HG03575 (cell line): ENCODE data around the gene GFPT2.

Source experiments
- ATAC-seq: cut with Tn5 transposase; IDR thresholded peaks from one replicate; pipeline ENCODE4 v1.9.1; 2021; ENCODE audit not compliant: unreplicated experiment, insufficient number of reproducible peaks, low FRiP score; ENCODE audit errors: extremely low read depth

Gene GFPT2

DNA sequence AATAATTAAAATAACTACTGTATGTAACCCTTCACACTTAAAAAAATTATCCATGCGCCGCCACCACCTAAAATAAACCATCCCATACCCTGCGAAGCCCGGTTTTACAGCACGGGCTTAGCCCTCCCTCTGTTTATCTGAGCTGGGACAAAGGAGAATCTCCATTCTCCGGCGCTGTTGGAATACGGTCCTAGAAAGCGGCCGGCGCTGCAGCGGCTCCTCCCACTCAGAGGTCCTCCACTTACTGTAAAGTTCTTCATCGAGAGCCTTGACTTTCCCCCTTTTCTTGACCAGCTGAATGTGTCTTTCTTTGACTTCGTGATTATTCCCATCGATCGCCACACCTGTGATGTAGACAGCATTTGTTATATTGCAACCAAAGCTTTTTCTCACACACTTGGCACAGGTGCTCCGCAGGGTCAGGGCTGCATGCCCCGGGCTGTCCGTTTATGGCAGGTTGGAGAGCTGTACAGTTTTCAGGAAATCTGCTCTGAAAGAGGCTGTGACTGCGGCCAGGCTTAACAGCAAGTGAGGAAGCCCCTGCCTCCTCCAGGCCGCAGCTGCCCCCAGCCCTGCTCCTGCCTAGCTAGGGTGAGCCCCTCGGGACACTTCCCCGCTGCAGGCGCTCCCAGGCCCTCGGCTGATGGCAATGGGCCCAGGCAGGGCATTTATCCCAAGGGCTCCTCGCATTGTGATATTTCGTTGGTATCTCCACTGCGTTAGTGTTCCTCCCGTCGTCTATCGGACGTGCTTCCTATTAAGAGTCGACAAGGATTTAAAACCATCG, 16.7 kb downstream of the GFPT2 start:
- ATAC-seq: no peak

DNA sequence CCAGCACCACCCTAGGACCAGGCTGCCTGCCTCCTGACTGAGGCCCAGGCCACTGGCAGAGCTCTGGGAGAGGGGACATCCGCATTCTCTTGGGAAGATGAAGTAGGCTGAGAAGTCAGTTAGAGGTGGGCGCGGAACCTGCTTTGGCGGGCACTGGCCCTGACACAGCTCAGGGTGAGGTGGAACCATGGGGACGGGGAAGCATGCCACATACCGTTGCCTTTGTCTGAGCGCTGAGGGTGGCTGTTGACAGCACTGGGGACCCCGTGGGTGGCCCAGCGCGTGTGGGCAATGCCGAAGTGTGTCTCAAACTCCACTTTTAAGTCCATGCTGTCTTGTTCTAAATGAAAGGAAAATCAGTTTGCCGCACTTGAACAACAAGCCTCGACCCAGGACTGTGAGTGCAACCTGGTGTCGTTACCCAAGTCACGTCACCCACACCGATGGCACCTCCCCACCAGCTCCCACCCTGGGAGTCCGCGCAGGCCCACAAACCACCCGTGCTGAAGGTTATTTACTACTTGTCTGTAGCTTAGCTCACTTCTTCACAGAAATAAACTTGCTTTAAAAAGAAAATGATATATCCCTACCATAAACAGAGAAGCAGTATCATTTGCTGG, 17.4 kb downstream of the GFPT2 start:
- ATAC-seq: no peak

DNA sequence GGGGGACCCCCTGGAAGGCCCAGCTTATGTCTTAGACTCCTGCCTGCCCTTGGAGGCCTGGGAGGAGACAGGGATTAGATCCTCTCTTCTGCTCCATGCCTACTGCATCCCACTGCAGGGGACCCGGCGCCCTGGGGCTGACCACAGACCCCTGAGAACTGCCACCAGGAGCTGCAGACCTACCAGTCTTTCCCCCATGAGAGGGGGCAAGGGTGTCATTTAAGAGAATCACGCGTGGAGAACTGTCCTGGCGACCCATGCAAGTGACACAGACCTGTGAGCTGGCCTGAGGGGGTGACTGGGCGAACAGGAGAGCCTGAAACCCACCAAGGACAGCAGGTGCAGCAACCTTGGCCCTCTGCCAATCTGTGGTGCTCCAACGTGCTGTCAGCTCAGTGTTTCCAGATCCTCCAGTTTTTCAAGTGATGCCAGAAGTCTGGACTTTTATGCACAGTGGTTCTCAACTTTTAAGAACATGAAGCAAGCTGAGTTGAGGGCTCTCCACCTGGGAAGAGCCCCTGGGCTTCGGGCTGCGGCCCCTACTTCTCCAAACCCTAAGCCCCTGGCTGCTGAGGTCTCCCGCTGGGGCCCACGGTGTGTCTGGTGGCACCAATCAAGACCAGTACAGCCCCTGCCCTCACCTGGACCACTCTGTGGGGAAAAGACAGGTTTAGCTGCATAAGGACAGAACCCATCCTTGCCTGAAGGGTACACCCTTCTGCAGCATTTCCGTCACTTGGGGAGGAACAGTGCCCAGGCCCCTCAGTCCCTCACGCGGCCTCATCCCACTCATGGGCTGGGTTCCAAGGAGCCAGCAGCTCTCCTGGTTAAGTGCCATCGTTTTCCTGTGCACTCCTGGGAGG, 18.2 kb downstream of the GFPT2 start:
- ATAC-seq: no peak

DNA sequence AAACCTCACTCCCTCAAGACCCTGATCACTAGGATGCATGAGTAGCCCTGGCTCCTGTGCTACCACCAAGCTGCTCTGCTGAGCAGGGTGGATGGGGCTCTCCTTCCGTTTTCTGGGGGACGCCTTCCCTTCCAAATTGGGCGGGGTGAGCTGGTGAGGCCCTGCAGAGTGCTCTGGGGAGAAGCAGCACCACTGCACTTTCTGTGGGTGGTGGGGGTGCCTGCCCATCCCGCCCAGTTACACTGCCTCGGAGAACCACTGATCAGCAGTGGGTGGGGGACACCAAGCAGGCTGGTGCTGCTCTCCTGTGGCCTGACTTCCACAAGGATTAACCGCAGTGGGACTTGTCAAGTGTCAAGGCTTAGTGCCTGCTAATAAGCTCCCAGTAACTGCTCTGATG, 19.0 kb downstream of the GFPT2 start:
- ATAC-seq: no peak

DNA sequence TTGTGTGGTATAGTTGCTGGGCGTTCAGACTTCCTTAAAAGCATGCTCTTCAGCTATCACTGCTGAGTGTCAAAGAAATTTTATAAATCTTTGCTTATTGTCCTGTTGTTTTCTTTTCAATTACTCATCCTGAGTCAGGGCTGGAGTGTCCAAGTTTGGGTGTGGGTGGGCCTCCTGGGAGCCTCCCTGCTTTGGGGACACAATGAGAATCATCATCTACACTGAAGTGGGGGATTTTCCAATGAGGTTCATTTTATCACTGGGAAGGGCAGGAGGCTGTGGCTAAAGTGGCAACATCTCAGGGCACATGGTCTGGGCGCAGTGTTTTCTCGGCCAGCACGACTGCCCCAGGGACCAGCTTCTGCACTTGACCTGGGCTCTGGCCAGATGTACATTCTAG, 19.5 kb downstream of the GFPT2 start:
- no peak for ATAC-seq

DNA sequence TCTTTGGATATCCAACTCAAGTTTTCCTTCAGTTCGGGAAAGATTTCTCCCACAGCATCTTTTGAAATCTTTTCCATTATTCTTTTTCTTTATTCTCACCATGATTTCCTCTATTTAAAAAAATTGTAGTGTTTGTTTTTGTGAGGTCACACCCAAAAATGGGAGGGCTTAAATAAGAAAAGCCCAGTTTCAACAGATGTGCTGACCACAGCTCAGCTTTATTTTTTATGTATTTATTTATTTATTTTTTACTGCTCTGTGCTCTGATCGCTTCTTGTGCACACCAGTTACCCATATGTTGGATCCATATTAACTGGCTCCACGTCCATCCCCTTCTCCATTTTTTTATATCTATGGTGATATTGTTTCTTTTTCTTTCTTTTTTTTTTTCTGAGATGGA, 20.3 kb downstream of the GFPT2 start:
- ATAC-seq: no peak

DNA sequence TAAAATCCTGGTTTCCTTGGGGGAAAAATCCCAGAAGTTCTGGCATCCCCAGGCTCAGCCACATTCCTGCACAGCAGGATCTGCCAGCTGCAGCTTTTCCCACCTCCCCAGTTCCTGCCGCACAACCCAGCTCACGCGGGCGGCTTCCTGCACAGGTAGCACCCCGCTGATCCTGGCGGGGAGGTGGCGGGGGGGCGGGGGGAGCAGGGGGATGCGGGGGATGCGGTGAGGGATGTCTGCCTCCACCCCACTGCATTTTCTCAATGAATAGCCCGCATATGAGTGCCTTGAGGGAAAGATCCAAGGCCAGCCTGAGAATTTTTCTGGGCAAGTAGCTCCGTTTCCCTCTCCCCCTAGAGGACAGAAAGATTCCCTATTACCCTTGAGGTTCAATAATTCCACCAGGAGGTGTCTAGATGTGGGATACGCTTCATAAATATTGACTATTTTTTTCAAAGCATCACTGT, 21.1 kb downstream of the GFPT2 start:
- no peak for ATAC-seq

DNA sequence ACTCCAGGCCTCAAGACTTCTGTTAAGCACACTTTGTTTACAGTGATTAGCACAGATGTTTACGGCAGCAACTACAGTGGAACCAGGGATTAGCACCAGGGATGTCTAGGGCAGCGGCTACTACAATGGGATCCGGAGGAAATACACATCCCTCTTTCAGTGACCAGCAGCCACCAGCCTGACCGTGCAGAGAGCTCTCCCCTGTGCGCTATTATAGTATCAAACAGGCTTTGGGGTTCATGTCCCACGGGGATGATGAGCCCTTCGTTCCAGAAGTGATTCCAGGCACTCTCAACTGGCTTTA, 21.5 kb downstream of the GFPT2 start:
- no peak for ATAC-seq

DNA sequence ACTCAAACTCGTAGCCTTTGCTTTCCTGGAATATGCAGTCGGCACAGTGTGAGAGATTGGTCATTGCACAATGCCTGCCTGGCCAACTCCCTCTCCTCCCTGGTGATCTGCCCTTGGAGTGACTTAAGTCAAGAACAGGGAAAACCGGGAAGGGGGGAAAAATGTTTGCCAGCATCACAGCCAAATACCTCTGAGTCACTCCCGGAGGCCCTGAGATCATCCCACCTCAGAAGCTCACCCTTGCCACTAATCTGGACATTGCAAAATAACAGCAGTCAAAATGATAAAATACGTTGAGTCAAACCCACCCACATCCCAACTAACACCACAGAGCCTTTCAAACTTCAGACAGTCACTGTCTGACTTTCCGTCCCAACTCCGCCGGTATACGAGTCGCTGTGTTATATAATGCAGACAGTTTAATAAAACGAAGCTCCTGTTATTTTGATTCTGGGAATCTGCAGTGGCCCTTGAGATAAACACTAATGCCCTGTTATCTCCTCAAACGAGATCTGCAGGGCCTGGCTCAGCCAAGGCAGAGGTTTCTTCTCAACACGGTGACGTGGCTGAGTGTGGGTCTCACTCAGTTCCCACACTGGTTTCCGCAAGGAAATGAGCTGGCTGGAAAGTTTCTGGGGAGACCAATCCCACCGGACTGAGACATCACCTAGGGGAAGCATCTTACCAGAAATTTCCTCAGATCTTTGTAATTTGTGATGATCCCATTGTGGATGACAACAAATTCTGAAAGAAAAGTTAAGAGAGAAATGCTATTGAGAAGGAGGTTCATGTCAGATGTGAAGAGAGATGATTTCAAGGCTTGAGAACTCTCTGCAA, 22.1 kb downstream of the GFPT2 start:
- no peak for ATAC-seq

DNA sequence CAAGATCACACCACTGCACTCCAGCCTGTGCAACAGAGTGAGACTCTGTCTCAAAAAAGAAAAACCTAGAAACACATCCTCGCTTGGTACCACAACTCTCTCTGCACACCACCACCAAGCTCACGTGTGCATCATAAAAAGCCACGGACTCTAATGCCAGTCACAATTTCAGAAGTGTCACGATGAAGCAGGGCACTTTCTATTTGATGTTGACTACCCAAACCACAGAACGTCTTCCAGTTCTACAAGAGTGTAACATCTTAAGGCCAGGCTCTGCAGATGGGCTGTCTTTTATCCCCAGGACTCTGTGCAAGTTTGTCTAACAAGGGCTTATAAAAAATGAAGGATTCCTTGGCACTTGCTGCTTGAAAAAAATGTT, 22.9 kb downstream of the GFPT2 start:
- ATAC-seq: no peak

DNA sequence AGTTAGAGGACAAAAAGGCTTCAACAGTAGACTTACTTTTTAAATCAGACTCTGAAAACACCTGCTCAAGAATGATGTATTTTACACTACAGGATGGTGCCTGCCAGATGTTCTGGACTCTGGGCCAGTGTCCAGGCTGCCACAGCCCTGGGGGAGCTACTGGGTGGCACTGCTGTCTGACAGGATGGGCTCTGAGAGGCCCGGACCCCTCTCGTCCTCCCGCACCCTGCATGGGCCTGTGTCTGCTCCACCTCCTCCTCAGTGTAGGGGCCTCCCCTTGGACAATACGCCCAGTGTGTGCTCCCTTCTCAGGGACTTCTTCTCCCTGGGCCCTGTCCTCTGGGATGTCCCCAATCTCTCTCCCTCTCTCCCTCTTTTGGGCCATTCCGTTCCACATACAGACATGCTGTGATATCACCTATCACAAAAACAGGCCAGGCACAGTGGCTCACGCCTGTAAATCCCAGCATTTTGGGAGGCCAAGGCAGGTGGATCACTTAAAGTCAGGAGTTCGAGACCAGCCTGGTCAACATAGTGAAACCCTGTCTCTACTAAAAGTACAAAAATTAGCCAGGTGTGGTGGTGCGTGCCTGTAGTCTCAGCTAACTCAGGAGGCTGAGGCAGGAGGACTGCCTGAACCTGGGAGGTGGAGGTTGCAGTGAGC, 23.4 kb downstream of the GFPT2 start:
- ATAC-seq: no peak

DNA sequence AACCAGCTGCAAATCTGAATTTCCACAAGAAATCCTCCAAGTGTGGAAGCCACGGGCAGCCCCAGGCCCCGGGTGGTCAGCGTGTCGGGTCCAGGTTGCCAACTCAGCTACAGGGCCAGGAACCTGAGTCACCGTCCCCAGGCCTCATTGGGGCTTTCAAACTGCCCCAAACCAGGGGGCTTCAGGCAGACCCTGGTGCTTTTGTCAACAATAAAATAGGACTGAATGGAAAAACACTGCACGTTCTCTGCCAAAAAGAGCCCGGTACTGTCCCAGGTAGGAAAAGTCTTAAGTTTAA, 24.0 kb downstream of the GFPT2 start:
- ATAC-seq: no peak

DNA sequence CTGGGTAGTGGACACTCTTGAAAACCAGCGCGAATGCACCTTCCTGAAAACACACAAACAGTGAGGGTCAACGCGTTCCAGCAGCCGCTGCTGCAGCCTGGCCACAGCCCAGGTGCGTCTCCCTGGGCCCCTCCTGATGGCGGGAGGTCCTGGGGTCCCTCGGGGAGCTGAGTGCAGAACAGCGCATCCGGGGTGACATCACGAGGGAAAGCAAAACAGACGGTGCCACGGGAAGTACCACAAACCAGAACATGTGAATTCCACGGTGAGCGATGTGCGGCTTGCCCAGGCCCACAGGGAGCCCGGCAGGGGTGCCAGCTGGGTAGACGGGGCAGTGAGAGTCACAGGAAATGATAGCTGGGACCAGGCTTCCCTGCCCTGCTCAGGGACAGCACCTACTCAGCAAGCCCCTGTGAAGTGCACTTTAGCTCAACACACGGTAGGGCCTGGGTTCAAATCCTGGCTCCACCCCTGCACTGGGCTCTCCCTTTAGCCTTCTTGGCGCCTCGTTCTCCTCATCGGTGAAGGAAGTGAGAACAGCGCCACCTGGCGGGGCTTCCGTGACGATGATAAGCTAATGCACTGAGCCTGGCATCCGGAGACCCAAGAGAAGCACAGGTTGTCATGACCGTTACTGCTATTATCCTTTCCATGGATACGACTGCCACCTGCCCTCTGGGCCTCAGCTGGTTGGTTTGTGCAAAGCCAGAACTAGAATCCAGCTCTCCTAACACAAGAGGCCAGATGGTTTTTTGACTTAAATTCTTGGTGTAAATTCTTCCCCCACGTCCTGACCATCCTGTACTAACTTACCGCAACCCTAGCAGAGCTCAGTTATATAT, 24.6 kb downstream of the GFPT2 start:
- no peak for ATAC-seq

DNA sequence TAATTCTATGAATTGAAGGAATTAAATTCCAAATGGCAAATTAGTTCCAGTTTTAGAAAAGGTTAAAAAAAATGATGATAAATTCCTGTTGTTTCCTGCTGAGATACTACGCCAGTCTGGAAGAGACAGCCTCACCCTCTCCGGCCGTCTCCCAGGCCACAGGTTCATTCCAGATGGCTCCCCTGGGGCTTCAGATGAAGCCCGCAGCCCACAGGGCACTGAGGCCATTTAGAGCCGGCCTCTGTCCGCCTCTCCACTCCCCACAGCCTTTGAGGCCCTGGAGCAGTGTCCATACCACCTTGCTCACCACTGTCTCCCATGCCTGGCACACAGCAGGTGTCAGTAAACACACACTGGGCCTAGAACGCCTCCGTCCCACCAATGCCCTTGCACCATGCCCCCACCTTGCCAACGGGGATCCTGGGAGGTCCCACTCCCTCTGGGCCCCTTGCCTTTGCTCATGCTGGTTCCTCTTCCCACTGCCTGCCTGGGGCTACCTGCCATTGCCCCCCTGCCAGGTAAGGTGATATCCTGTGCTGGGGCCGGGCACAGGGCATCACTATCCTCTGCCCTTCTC, 26.1 kb downstream of the GFPT2 start:
- no peak for ATAC-seq

DNA sequence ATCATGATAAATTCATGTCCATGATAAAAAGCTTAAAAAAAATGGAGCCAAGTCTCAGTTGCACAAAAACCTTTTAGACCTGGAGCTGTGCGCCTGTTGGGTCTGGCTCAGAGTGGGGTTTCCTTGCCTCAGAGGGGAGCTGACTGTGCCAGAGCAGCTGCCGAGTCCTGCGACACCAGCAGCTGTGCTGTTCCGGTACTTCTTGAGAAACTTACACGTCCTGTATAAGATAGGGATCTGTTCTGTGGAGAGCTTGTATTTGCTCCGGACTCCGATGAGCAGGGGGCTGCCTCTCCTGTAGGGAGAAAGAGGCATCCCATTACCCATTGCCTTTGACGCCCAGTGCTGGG, 28.6 kb downstream of the GFPT2 start:
- ATAC-seq: no peak

DNA sequence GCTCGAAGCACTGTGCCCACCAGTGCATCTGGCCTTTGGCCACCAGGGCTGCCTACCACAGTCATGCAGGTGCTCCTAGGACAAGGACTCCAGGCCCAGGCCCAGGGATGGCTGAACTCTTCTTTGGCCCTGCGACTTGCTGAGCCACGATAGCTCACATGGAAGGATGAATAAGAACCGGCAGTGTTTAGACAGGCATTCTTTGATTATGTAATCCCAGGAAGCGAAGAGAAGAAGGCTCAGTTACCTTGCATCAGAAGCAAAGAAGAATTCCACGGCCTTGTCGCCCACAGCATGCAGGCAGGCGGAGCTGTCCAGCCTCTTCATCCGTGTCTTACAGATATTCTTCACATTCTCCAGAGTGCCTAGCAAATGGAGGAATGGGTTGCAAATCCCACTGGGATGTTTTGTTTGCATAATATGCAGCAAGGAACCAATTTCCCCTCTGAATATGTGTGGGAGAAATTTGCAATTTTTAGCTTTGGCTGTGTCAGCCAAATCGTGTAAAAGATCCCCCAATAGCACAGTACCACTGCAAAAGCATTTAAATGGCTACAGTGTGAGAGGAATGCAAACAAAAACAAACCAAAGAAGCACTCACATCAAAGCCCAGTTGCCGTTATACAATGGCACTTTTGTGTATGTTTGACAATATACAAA, 29.1 kb downstream of the GFPT2 start:
- ATAC-seq: no peak

DNA sequence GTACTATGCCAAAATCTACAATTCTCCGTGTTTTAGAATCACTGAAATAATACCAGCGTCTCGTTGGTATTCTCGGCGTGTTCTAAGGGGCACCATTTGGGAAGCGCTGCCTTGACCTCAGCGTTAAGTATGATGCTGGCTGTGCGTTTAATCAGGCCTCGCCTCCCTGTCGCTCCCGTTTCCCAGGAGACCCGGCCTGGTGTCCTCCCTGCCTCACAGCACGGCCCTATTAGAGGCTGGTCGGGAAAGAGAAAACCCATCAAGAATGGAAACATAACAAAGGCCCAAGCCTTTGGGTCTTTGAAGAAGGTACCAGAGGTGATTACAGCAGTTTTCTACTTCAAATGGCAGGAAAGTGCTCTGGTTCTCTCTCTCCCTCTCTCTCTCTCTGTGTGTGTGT, 30.0 kb downstream of the GFPT2 start:
- no peak for ATAC-seq
